Small intestine (tissue), 7 donors: ENCODE data around the gene THAP7. TPM values are rescaled to one million over a fixed set of nuclear protein-coding genes. Genes with fewer than 3 reads are reported as not detected.
"Not testable (repeated sequence)": the region's sequence is repeated elsewhere in the genome, so short reads cannot be mapped to it uniquely, and the experiment has no call there.

ENCODE experiments used
- DNase-seq, 2 donors: peaks; one replicate each; pipeline versions ENCODE4 v3.0.0 to v3.0.0-alpha.2; 2013
- FAIRE-seq: peaks from 2 replicates; lab custom pipeline; 2012; peaks lifted over from hg19 to GRCh38; lab: Jason Lieb, UNC
- H3K27ac ChIP-seq, 3 donors: one replicate each; pipeline ENCODE4 v1.5.1; 2013; ENCODE audit warnings: low read length in 2 of 3, mild to moderate bottlenecking in 2 of 3, control low read depth in 1 of 3, inconsistent platforms in 1 of 3, low read depth in 1 of 3, moderate library complexity in 1 of 3
- H3K27me3 ChIP-seq, 3 donors: one replicate each; pipeline ENCODE4 v1.6.1; 2013; ENCODE audit warnings: low read length in 3 of 3, inconsistent platforms in 1 of 3; ENCODE audit not compliant: control insufficient read depth in 3 of 3, insufficient read depth in 3 of 3
- H3K36me3 ChIP-seq, 3 donors: one replicate each; pipeline ENCODE4 v1.6.1; 2013; ENCODE audit warnings: low read length in 3 of 3, inconsistent platforms in 1 of 3, low read depth in 1 of 3, mild to moderate bottlenecking in 1 of 3, moderate library complexity in 1 of 3; ENCODE audit not compliant: control insufficient read depth in 3 of 3, insufficient read depth in 2 of 3
- H3K4me1 ChIP-seq, 3 donors: one replicate each; pipeline ENCODE4 v1.6.1; 2013; ENCODE audit warnings: low read length in 2 of 3, inconsistent platforms in 1 of 3, low read depth in 1 of 3, mild to moderate bottlenecking in 1 of 3, moderate library complexity in 1 of 3; ENCODE audit not compliant: control insufficient read depth in 3 of 3, insufficient read depth in 2 of 3
- H3K4me3 ChIP-seq, 3 donors: one replicate each; pipeline ENCODE4 v1.5.1; 2013; ENCODE audit warnings: low read length in 3 of 3, control low read depth in 1 of 3, inconsistent platforms in 1 of 3, low read depth in 1 of 3, mild to moderate bottlenecking in 1 of 3, moderate library complexity in 1 of 3
- H3K9me3 ChIP-seq, 2 donors: one replicate each; pipeline ENCODE4 v1.6.1; 2013; ENCODE audit warnings: low read depth in 1 of 2, low read length in 1 of 2; ENCODE audit not compliant: control insufficient read depth in 2 of 2, insufficient read depth in 1 of 2
- WGBS, 3 donors: extraction: QIAGEN DNeasy Blood & Tissue Kit; methylation state at CpG; one replicate each; pipeline ENCODE4 v1.1.7; 2013; 5-methylcytosine and 5-hydroxymethylcytosine counted together
- polyA plus RNA-seq, 4 donors: library from polyadenylated mRNA; stranded (reverse) in 3 of 4; unstranded in 1 of 4; fragments of 200-250 nt in 3 of 4; fragments of 120-200 nt in 1 of 4; gene quantifications; one replicate each; pipeline versions ENCODE4 v1.2.1 to v1.2.3, GENCODE V29; 2013
- donor health status: healthy with polysubstance abuse.
- donor health status: control.
- donor health status: control.
- donor health status: Bipolar disorder and iron deficiency.
- donor health status: healthy.

THAP7 gene
- polyA plus RNA-seq, 4 donors, result 27.0 to 43.2 (median 30.8) TPM

GRCh38 chr22:21012446-21013407 is 10.8 kb upstream of the THAP7 start:
- no peak overlapping the region for H3K4me3 ChIP-seq
- peaks cover 3 to 18% (median 8%) of the 10 kb centered on the region in 3 donors for H3K4me1 ChIP-seq
- H3K27me3 ChIP-seq, result peaks cover 0 to 3% (median 0%) of the 10 kb centered on the region in 3 donors
- no peaks in the 10 kb centered on the region for H3K36me3 ChIP-seq
- H3K9me3 ChIP-seq, result no peaks in the 10 kb centered on the region
- DNase-seq, result no peak
- 64 to 76% (median 67%) methylated on average over 14 of the region's 14 CpGs for WGBS, 3 donors
- FAIRE-seq, result no peak
- no peak overlapping the region for H3K27ac ChIP-seq

GRCh38 chr22:21010426-21011113 is 8.7 kb upstream of the THAP7 start:
- Histone ChIP-seq H3K4me1 (peaks cover 3 to 13% (median 8%) of the 10 kb centered on the region in 3 donors), H3K4me3 (no peak overlapping the region), H3K27ac (no peak overlapping the region), H3K27me3 (peaks cover 0 to 3% (median 0%) of the 10 kb centered on the region in 3 donors), H3K9me3 (no peaks in the 10 kb centered on the region), H3K36me3 (no peaks in the 10 kb centered on the region)
- 82 to 87% (median 87%) methylated on average over 3 of the region's 3 CpGs for WGBS, 3 donors
- FAIRE-seq (no peak), DNase-seq (no peak)

- DNase-seq, result peak; percentile 46 to 81
- WGBS, 3 donors, result 41 to 56% (median 46%) methylated on average over 10 of the region's 10 CpGs
Observed at GRCh38 chr22:21009638-21010425, 7.9 kb upstream of the THAP7 start.

GRCh38 chr22:21009208-21009607 is 7.3 kb upstream of the THAP7 start:
- 75 to 83% (median 76%) methylated on average over 13 of the region's 13 CpGs for WGBS, 3 donors
- H3K4me1 ChIP-seq, H3K9me3 ChIP-seq, DNase-seq, H3K27ac ChIP-seq, H3K27me3 ChIP-seq, H3K36me3 ChIP-seq, FAIRE-seq, H3K4me3 ChIP-seq: not testable (repeated sequence)

More at GRCh38 chr22:21009638-21010425, 7.9 kb upstream of the THAP7 start:
- no peak overlapping the region for H3K4me3 ChIP-seq
- H3K4me1 ChIP-seq, result peaks cover 3 to 6% (median 4%) of the 10 kb centered on the region in 3 donors
- H3K36me3 ChIP-seq, result no peaks in the 10 kb centered on the region
- H3K27me3 ChIP-seq, result peaks cover 0 to 3% (median 0%) of the 10 kb centered on the region in 3 donors
- no peak for FAIRE-seq
- no peaks in the 10 kb centered on the region for H3K9me3 ChIP-seq
- H3K27ac ChIP-seq, result no peak overlapping the region

GRCh38 chr22:21003782-21004181 is 1.9 kb upstream of the THAP7 start:
- H3K9me3 ChIP-seq, result no peaks in the 10 kb centered on the region
- peaks cover 0 to 18% (median 0%) of the 10 kb centered on the region in 3 donors for H3K36me3 ChIP-seq
- H3K4me1 ChIP-seq, result peaks cover 5 to 28% (median 7%) of the 10 kb centered on the region in 3 donors
- no peaks in the 10 kb centered on the region for H3K27me3 ChIP-seq
- peak in 1 of 2 donors; percentile 49 for DNase-seq
- 30 to 64% (median 50%) methylated on average over 4 of the region's 4 CpGs for whole genome bisulfite sequencing, 3 donors
- H3K4me3 ChIP-seq, result no peak overlapping the region
- H3K27ac ChIP-seq, result peak overlapping the region in 2 of 3 donors; percentile 26 to 44
- FAIRE-seq, result no peak

GRCh38 chr22:21000987-21001600 is 824 bp downstream of the THAP7 start:
- H3K36me3 ChIP-seq, result peaks cover 0 to 45% (median 0%) of the 10 kb centered on the region in 3 donors
- FAIRE-seq (no peak), DNase-seq (peak in 1 of 2 donors; percentile 30)
- H3K4me3 ChIP-seq, result peak overlapping the region; percentile 21 to 89 (median 76)
- H3K27ac ChIP-seq, result peak overlapping the region; percentile 97 to 99 (median 99)
- H3K9me3 ChIP-seq, result no peaks in the 10 kb centered on the region
- WGBS, 3 donors, result 1% methylated on average over 26 of the region's 26 CpGs
- H3K27me3 ChIP-seq, result no peaks in the 10 kb centered on the region
- peaks cover 5 to 28% (median 7%) of the 10 kb centered on the region in 3 donors for H3K4me1 ChIP-seq

- WGBS, 3 donors, result 33 to 52% (median 44%) methylated on average over 21 to 22 of the region's 22 CpGs
- peaks cover 5 to 28% (median 7%) of the 10 kb centered on the region in 3 donors for H3K4me1 ChIP-seq
- H3K4me3 ChIP-seq, result peak overlapping the region in 2 of 3 donors; percentile 76 to 89
- DNase-seq (no peak), FAIRE-seq (no peak)
- no peaks in the 10 kb centered on the region for H3K27me3 ChIP-seq
- peak overlapping the region in 2 of 3 donors; percentile 99 for H3K27ac ChIP-seq
- no peaks in the 10 kb centered on the region for H3K9me3 ChIP-seq
- H3K36me3 ChIP-seq, result peaks cover 0 to 51% (median 0%) of the 10 kb centered on the region in 3 donors
Observed at GRCh38 chr22:21000207-21000986, 1.5 kb downstream of the THAP7 start.
